ENCODE data around the gene IGLON5. TPM values are rescaled to one million over a fixed set of nuclear protein-coding genes. Genes with fewer than 3 reads are reported as not detected.

The IGLON5 gene
- total and polyA plus RNA-seq, 2 experiments from 2014 or later, result 5.0 to 29.1 TPM

- H3K27me3 Mint-ChIP-seq (ENCODE audit: insufficient read depth, low read depth, poor library complexity), result peaks cover 13% of the 10 kb centered on the region
- ATAC-seq, result no peak
Measured at GRCh38 chr19:51321799-51322198, 10.4 kb downstream of the IGLON5 start.

More at GRCh38 chr19:51321799-51322198, 10.4 kb downstream of the IGLON5 start:
- DNase-seq (ENCODE audit: low spot score), result no peak
- Histone ChIP-seq H3K4me1 (ENCODE audit: insufficient read depth) (no peaks in the 10 kb centered on the region; the same call in 1 of the 2 replicates), H3K4me2 (no peak overlapping the region), H3K36me3 (ENCODE audit: insufficient read depth) (no peaks in the 10 kb centered on the region), H3K27me3 (ENCODE audit: insufficient read depth) (peaks cover 11% of the 10 kb centered on the region; the same call in 1 of the 2 replicates), H3K79me2 (replicated peaks; ENCODE audit: insufficient read depth) (no peaks in the 10 kb centered on the region), H3K4me3 (no peak overlapping the region), H3F3A (replicated peaks; ENCODE audit: low read depth) (no peaks in the 10 kb centered on the region), H3K27ac (ENCODE audit: low read depth) (no peak overlapping the region), H2AFZ (no peak overlapping the region), H4K20me1 (replicated peaks; ENCODE audit: insufficient read depth) (peaks cover 2% of the 10 kb centered on the region; the same call in 1 of the 2 replicates), H3K9me2 (ENCODE audit: insufficient read depth) (no peaks in the 10 kb centered on the region)
- H3K4me3 Mint-ChIP-seq, result no peak overlapping the region
- no peak overlapping the region for H3K27ac Mint-ChIP-seq
- TF ChIP-seq, protein P1, sequence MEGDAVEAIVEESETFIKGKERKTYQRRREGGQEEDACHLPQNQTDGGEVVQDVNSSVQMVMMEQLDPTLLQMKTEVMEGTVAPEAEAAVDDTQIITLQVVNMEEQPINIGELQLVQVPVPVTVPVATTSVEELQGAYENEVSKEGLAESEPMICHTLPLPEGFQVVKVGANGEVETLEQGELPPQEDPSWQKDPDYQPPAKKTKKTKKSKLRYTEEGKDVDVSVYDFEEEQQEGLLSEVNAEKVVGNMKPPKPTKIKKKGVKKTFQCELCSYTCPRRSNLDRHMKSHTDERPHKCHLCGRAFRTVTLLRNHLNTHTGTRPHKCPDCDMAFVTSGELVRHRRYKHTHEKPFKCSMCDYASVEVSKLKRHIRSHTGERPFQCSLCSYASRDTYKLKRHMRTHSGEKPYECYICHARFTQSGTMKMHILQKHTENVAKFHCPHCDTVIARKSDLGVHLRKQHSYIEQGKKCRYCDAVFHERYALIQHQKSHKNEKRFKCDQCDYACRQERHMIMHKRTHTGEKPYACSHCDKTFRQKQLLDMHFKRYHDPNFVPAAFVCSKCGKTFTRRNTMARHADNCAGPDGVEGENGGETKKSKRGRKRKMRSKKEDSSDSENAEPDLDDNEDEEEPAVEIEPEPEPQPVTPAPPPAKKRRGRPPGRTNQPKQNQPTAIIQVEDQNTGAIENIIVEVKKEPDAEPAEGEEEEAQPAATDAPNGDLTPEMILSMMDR (conservative IDR thresholded peaks at IDR 0.05; ENCODE audit: low read depth in 2 of 2), result no peak
- TF ChIP-seq ZNF331 (CRISPR knock-in tag; IDR thresholded peaks at IDR 0.05; ENCODE audit: low read depth) (no peak), CREB1 (CRISPR knock-in tag; IDR thresholded peaks at IDR 0.05; ENCODE audit: low read depth) (no peak), JUNB (IDR thresholded peaks at IDR 0.05; ENCODE audit: unreplicated experiment) (no peak), EZH2phosphoT487 (IDR thresholded peaks at IDR 0.05; ENCODE audit: unreplicated experiment) (no peak), POLR2AphosphoS5 (IDR thresholded peaks at IDR 0.05; ENCODE audit: low read depth) (no peak), REST (IDR thresholded peaks at IDR 0.05; ENCODE audit: unreplicated experiment) (no peak), NANOG (IDR thresholded peaks at IDR 0.05; ENCODE audit: borderline replicate concordance) (no peak), ZNF462 (CRISPR knock-in tag; IDR thresholded peaks at IDR 0.05) (no peak), ZNF114 (CRISPR knock-in tag; IDR thresholded peaks at IDR 0.05) (no peak), EZH2 (IDR thresholded peaks at IDR 0.05; ENCODE audit: low read depth, unreplicated experiment) (no peak), STAT1 (IDR thresholded peaks at IDR 0.05; ENCODE audit: unreplicated experiment) (no peak)
- TF ChIP-seq, protein P2, sequence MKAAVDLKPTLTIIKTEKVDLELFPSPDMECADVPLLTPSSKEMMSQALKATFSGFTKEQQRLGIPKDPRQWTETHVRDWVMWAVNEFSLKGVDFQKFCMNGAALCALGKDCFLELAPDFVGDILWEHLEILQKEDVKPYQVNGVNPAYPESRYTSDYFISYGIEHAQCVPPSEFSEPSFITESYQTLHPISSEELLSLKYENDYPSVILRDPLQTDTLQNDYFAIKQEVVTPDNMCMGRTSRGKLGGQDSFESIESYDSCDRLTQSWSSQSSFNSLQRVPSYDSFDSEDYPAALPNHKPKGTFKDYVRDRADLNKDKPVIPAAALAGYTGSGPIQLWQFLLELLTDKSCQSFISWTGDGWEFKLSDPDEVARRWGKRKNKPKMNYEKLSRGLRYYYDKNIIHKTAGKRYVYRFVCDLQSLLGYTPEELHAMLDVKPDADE (IDR thresholded peaks at IDR 0.05), result no peak
- no peaks in the 10 kb centered on the region; the same call in 2 of the 3 replicates for H3K9me3 Mint-ChIP-seq
- H3K36me3 Mint-ChIP-seq (ENCODE audit: low read depth), result peaks cover 5% of the 10 kb centered on the region; the same call in 2 of the 3 replicates
- H3K4me1 Mint-ChIP-seq, result peaks cover 6% of the 10 kb centered on the region

All from GM23338 (cell line).